ENCODE results near the gene ANKS1A.

ANKS1A gene

DNA sequence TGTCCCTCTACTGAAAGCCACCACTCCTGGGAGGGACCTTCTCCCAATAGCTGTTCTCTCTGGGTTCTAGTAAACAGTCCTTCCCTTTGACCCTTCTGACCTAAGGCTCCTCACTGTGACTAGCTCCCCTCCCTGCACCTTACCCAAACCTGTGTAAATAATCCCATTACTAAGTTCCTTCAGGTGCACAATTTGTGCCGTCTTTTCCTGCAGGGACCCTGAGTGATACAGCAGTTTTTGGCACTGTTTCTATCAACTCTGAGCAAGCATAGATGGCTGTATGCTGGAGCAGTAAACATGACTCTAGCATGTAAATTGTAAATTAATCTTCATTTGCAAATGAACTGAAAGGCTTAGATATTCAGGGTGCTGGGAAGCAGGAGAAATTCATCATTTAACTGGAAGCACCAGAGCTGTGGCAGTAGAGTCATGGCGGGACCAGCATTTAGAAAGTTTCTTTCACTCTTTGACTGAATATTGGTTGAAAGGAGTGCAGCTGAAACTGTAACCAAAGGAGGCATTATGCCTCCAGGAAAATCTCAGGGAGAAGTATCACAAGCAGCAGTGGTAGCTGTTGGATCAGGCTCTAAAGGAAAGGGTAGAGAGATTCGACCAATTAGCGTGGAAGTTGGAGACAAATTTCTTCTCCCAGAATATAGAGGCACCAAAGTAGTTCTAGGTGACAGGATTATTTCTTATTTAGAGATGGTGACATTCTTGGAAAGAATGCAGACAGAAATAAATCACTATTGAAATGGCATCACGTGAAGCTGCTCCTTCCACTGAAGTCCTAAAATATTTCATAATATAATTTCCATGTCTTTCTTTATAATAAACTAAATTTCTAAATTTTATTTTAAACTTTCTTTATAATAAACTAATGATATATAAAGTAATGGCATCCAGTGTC lies 134.3 kb downstream of the ANKS1A start:
- Histone ChIP-seq H3K36me3 (replicated peaks) (no peaks in the 10 kb centered on the region), H3K27me3 (replicated peaks) (no peaks in the 10 kb centered on the region), H3K4me3 (ENCODE audit: low read depth, low read length) (no peak overlapping the region), H3K27ac (no peak overlapping the region)
- TF ChIP-seq, protein P1, sequence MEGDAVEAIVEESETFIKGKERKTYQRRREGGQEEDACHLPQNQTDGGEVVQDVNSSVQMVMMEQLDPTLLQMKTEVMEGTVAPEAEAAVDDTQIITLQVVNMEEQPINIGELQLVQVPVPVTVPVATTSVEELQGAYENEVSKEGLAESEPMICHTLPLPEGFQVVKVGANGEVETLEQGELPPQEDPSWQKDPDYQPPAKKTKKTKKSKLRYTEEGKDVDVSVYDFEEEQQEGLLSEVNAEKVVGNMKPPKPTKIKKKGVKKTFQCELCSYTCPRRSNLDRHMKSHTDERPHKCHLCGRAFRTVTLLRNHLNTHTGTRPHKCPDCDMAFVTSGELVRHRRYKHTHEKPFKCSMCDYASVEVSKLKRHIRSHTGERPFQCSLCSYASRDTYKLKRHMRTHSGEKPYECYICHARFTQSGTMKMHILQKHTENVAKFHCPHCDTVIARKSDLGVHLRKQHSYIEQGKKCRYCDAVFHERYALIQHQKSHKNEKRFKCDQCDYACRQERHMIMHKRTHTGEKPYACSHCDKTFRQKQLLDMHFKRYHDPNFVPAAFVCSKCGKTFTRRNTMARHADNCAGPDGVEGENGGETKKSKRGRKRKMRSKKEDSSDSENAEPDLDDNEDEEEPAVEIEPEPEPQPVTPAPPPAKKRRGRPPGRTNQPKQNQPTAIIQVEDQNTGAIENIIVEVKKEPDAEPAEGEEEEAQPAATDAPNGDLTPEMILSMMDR (IDR thresholded peaks at IDR 0.05; ENCODE audit: low read depth, low read length, missing control alignments) = no peak
- no peak for DNase-seq
- in situ Hi-C loops (cut with HindIII; ENCODE audit: low pct_ligation_motif_present, low sequenced_read_pairs) = no loop called here

DNA sequence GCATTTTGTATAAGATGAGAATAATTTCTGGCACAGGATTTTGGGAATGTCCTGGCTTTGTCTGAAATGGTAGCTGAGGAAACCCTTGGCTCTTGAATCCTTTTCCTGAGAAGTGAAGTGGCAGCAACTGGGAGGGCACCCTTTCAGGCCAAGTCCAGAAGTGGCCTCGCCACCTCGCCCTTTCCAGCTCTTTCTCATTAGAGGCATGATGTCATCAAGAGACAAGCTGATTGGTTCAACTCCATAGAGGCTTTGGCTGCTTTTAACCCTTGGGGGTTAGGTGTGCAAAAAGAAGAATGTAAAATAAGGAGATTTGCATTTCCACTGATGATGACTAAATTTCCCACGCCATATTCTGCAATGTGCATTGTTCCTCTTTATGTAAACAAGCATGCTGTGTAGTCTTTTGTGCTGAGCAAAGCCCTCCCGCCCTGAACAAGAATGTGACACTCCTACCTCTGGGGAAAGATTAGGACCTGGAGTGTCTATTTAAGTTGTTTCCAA lies 135.5 kb downstream of the ANKS1A start:
- TF ChIP-seq, protein P1 (IDR thresholded peaks at IDR 0.05; ENCODE audit: low read depth, low read length, missing control alignments) = no peak
- in situ Hi-C loops (cut with HindIII; ENCODE audit: low pct_ligation_motif_present, low sequenced_read_pairs) = no loop called here
- H3K27me3 ChIP-seq (replicated peaks) = no peaks in the 10 kb centered on the region
- H3K36me3 ChIP-seq (replicated peaks) = no peaks in the 10 kb centered on the region
- H3K27ac ChIP-seq = no peak overlapping the region
- DNase-seq = peak; percentile 40
- H3K4me3 ChIP-seq (ENCODE audit: low read depth, low read length) = no peak overlapping the region

DNA sequence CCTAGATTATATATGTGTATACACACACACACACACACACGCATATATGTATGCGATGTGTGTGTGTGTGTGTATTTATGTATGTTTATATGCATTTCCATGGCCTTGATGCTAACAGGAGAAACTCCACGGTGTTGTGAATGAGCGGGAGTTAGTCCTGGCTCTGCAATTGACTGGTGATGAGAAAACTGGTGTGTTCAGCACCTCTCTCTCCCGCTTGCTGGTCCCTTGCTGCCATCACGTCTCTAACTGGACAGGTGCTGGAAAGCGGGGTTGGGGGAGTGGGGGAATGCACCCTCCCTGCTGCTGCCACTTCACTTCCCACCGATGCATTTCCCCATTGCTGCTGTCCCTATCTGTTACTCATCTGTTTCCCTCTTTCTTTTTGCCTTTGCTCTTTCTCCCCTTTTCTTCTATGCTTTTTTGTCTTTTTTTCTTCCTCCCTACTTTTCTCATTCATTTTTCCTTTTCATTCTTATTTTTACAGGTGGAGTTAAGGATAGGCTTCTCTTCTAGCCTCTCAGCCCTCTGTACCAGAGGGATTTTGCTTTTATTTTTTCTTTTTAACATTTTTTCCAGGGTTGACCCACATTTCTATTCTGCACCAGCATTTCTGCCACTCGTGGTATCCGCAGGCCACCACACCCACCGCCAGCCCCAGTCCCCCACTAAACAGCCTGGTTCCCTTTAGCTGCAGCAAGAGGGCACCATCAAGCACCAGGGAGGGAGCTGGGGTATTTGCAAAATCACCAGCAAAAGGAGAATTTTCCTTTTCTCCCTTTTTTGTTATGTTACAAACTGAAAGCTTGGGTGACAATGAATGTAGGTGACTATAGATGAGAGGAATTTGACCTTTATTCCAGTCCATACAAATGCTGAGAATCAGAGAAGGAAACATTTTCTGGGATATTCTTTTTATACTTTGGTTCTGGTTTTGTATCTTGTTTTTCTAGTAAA lies 136.5 kb downstream of the ANKS1A start:
- TF ChIP-seq, protein P1 (IDR thresholded peaks at IDR 0.05; ENCODE audit: low read depth, low read length, missing control alignments) = peak; percentile 50
- H3K36me3 ChIP-seq (replicated peaks) = no peaks in the 10 kb centered on the region
- peak overlapping the region; percentile 14 for H3K27ac ChIP-seq

DNA sequence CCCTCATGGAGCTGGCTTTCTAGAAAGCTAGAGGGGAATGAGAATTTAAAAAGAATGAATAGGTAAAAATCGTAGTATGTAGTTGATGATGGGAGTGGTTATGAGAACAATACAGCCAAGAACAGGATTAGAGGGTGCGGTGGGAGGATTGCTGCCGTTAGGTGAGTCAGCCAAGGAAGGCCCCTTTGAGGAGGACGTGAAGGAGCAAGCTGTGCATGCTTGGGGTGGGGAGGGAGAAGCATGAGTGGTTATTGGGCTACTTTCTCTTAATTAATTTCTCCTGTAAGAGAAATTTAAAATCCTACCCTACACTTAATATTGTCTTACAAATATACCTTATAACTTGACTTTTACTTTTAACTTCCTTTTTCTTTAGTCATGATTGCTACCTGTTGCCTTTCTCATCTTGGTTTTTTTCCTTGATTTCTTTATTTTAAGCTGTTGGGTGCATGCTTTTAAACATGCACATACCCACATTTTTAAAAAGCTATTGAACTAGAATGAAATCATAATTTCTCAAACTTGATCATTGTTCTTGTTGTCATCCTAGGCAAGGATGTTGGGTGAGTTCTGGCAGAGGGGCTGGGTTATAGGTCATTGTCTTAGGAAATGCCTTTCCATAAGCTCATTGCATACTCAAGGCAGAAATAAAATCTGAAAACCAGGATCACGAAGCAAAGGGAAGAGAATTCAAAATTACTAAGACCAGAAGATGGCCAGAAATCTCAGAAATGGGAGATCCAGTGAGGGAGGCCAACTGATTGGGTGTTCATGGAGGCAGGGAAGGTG lies 137.6 kb downstream of the ANKS1A start:
- Histone ChIP-seq H3K27me3 (replicated peaks) (no peaks in the 10 kb centered on the region), H3K36me3 (replicated peaks) (no peaks in the 10 kb centered on the region), H3K27ac (peak overlapping the region; percentile 14), H3K4me3 (ENCODE audit: low read depth, low read length) (no peak overlapping the region)
- TF ChIP-seq, protein P1 (IDR thresholded peaks at IDR 0.05; ENCODE audit: low read depth, low read length, missing control alignments) = no peak
- DNase-seq = no peak
- in situ Hi-C loops (cut with HindIII; ENCODE audit: low pct_ligation_motif_present, low sequenced_read_pairs) = no loop called here

More for the DNA sequence above, 136.5 kb downstream of the ANKS1A start:
- in situ Hi-C loops (cut with HindIII; ENCODE audit: low pct_ligation_motif_present, low sequenced_read_pairs) = no loop called here
- no peak for DNase-seq
- no peak overlapping the region for H3K4me3 ChIP-seq (ENCODE audit: low read depth, low read length)
- H3K27me3 ChIP-seq (replicated peaks) = no peaks in the 10 kb centered on the region

DNA sequence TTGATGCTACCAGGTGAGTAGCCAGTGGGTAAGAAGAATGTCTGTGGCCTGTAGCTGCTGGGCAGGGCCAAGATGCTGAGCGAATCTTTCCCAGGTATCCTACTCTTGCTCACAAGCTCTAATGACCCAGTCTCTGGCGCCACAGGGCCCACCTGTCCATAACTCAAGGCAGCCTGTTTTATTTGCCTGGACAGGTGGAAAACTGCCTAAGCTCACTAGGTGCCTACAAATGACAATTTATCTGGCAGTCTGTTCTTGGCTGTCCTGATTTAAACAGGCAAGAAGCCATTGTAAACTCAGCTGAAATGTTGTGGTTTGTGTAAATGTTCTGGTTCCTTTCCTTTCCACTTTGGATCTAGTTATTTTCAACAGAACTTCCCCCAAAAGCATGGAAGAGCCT lies 138.8 kb downstream of the ANKS1A start:
- DNase-seq = no peak
- no peaks in the 10 kb centered on the region for H3K36me3 ChIP-seq (replicated peaks)
- TF ChIP-seq, protein P1 (IDR thresholded peaks at IDR 0.05; ENCODE audit: low read depth, low read length, missing control alignments) = no peak
- in situ Hi-C loops (cut with HindIII; ENCODE audit: low pct_ligation_motif_present, low sequenced_read_pairs) = no loop called here
- H3K4me3 ChIP-seq (ENCODE audit: low read depth, low read length) = no peak overlapping the region
- H3K27me3 ChIP-seq (replicated peaks) = no peaks in the 10 kb centered on the region
- H3K27ac ChIP-seq = no peak overlapping the region

All from brain microvascular endothelial cell (primary cell).